Activated naive CD4-positive, alpha-beta T cell treated with anti-CD3 and anti-CD28 coated beads, Interleukin-2, amount 50 U/mL, for 72 hours (primary cell): Measurements from ENCODE around the gene TTI1. TPM values are rescaled to one million over a fixed set of nuclear protein-coding genes. Genes with fewer than 3 reads are reported as not detected.
"Not testable (repeated sequence)": the region's sequence is repeated elsewhere in the genome, so short reads cannot be mapped to it uniquely, and the experiment has no call there.

ENCODE experiments used
- ATAC-seq, 2 donors: fragments of 150-1000 bp; cut with Tn5 transposase; 2 replicates each; pipeline ENCODE4 v1.10.0; 2021; ENCODE audit warnings: mild to moderate bottlenecking in 2 of 2, moderate library complexity in 2 of 2
- DNase-seq, 2 donors: peaks; one replicate each; pipeline ENCODE4 v3.0.0; 2021 to 2022; ENCODE audit warnings: low spot score in 2 of 2
- H3K27ac Mint-ChIP-seq, 2 donors: one replicate each; pipeline ENCODE4 v1.8.0; 2022; ENCODE audit warnings: mild to moderate bottlenecking in 2 of 2, mixed read lengths in 2 of 2
- H3K36me3 Mint-ChIP-seq, 2 donors: one replicate each; pipeline ENCODE4 v1.8.0; 2022; ENCODE audit warnings: mixed read lengths in 2 of 2
- H3K9me3 Mint-ChIP-seq, 2 donors: one replicate each; pipeline ENCODE4 v1.8.0; 2022; ENCODE audit warnings: mixed read lengths in 2 of 2
- total RNA-seq, 2 donors: library from RNA; stranded (reverse); gene quantifications; one replicate each; pipeline ENCODE4 v1.2.3, GENCODE V29; 2022

TTI1 gene
- total RNA-seq, 2 donors from 2014 or later: 36.1 to 40.2 TPM

- no peak for DNase-seq
- peaks cover 33 to 38% of the 10 kb centered on the region in 2 donors for H3K36me3 Mint-ChIP-seq
- no peak overlapping the region for H3K27ac Mint-ChIP-seq
- H3K9me3 Mint-ChIP-seq: peaks cover 23 to 24% of the 10 kb centered on the region in 2 donors
- no peak for ATAC-seq
These were observed 63.1 kb downstream of the TTI1 start for GRCh38 chr20:37969949-37970855.

GRCh38 chr20:37968841-37969401 lies 64.3 kb downstream of the TTI1 start:
- Mint-ChIP-seq H3K36me3 (peaks cover 33 to 38% of the 10 kb centered on the region in 2 donors), H3K27ac (no peak overlapping the region), H3K9me3 (peaks cover 26 to 32% of the 10 kb centered on the region in 2 donors)
- no peak for DNase-seq
- no peak for ATAC-seq

GRCh38 chr20:37963483-37963882 lies 69.8 kb downstream of the TTI1 start:
- not testable (repeated sequence) for H3K27ac Mint-ChIP-seq, DNase-seq, ATAC-seq

GRCh38 chr20:37961066-37961465 lies 72.2 kb downstream of the TTI1 start:
- ATAC-seq (no peak), DNase-seq (no peak)
- peaks cover 7 to 12% of the 10 kb centered on the region in 2 donors for H3K9me3 Mint-ChIP-seq
- H3K36me3 Mint-ChIP-seq: peaks cover 1 to 2% of the 10 kb centered on the region in 2 donors
- no peak overlapping the region for H3K27ac Mint-ChIP-seq

More at GRCh38 chr20:37963483-37963882, 69.8 kb downstream of the TTI1 start:
- Mint-ChIP-seq H3K9me3 (peaks cover 25 to 29% of the 10 kb centered on the region in 2 donors), H3K36me3 (peaks cover 12 to 16% of the 10 kb centered on the region in 2 donors)

- DNase-seq (no peak), ATAC-seq (no peak)
- Mint-ChIP-seq H3K27ac (no peak overlapping the region), H3K36me3 (no peaks in the 10 kb centered on the region), H3K9me3 (peaks cover 4% of the 10 kb centered on the region in 2 donors)
These were observed 74.3 kb downstream of the TTI1 start for GRCh38 chr20:37958856-37959520.

- Mint-ChIP-seq H3K36me3 (no peaks in the 10 kb centered on the region), H3K9me3 (no peaks in the 10 kb centered on the region), H3K27ac (peak overlapping the region in 1 of 2 donors; percentile 23)
- ATAC-seq: no peak
- no peak for DNase-seq
These were observed 77.1 kb downstream of the TTI1 start for GRCh38 chr20:37956107-37956585.

GRCh38 chr20:37955511-37955910 lies 77.7 kb downstream of the TTI1 start:
- DNase-seq (no peak), ATAC-seq (no peak)
- no peaks in the 10 kb centered on the region for H3K9me3 Mint-ChIP-seq
- no peak overlapping the region for H3K27ac Mint-ChIP-seq
- H3K36me3 Mint-ChIP-seq: no peaks in the 10 kb centered on the region

GRCh38 chr20:37954626-37955025 lies 78.6 kb downstream of the TTI1 start:
- Mint-ChIP-seq H3K9me3 (no peaks in the 10 kb centered on the region), H3K27ac (no peak overlapping the region), H3K36me3 (no peaks in the 10 kb centered on the region)
- no peak for DNase-seq
- no peak for ATAC-seq

GRCh38 chr20:37954190-37954589 lies 79.1 kb downstream of the TTI1 start:
- DNase-seq (no peak), ATAC-seq (no peak)
- Mint-ChIP-seq H3K27ac (no peak overlapping the region), H3K9me3 (no peaks in the 10 kb centered on the region), H3K36me3 (no peaks in the 10 kb centered on the region)

GRCh38 chr20:37948956-37949355 lies 84.3 kb downstream of the TTI1 start:
- DNase-seq (no peak), ATAC-seq (no peak)
- Mint-ChIP-seq H3K27ac (no peak overlapping the region), H3K36me3 (peaks cover 6 to 15% of the 10 kb centered on the region in 2 donors), H3K9me3 (peaks cover 0 to 6% of the 10 kb centered on the region in 2 donors)

- DNase-seq: no peak
- ATAC-seq: no peak
- Mint-ChIP-seq H3K27ac (no peak overlapping the region), H3K9me3 (peaks cover 0 to 6% of the 10 kb centered on the region in 2 donors), H3K36me3 (peaks cover 6 to 15% of the 10 kb centered on the region in 2 donors)
These were observed 85.3 kb downstream of the TTI1 start for GRCh38 chr20:37947943-37948342.

- no peak for DNase-seq
- peaks cover 6 to 15% of the 10 kb centered on the region in 2 donors for H3K36me3 Mint-ChIP-seq
- H3K27ac Mint-ChIP-seq: no peak overlapping the region
- no peak for ATAC-seq
- H3K9me3 Mint-ChIP-seq: peaks cover 0 to 6% of the 10 kb centered on the region in 2 donors
These were observed 86.3 kb downstream of the TTI1 start for GRCh38 chr20:37946946-37947345.

GRCh38 chr20:37945091-37945547 lies 88.1 kb downstream of the TTI1 start:
- Mint-ChIP-seq H3K27ac (no peak overlapping the region), H3K36me3 (peaks cover 6 to 15% of the 10 kb centered on the region in 2 donors), H3K9me3 (peaks cover 0 to 6% of the 10 kb centered on the region in 2 donors)
- ATAC-seq (no peak), DNase-seq (no peak)

GRCh38 chr20:37944456-37944981 lies 88.7 kb downstream of the TTI1 start:
- H3K36me3 Mint-ChIP-seq: peaks cover 6 to 15% of the 10 kb centered on the region in 2 donors
- no peak overlapping the region for H3K27ac Mint-ChIP-seq
- ATAC-seq (no peak), DNase-seq (no peak)
- peaks cover 0 to 6% of the 10 kb centered on the region in 2 donors for H3K9me3 Mint-ChIP-seq

GRCh38 chr20:37943501-37944455 lies 89.5 kb downstream of the TTI1 start:
- Mint-ChIP-seq H3K36me3 (peaks cover 6 to 13% of the 10 kb centered on the region in 2 donors), H3K9me3 (peaks cover 0 to 6% of the 10 kb centered on the region in 2 donors), H3K27ac (no peak overlapping the region)
- ATAC-seq (no peak), DNase-seq (no peak)
